ENCODE data around the gene PFDN6. TPM values are rescaled to one million over a fixed set of nuclear protein-coding genes. Genes with fewer than 3 reads are reported as not detected.

The PFDN6 gene
- total RNA-seq, 1 experiment from 2014 or later = 153 TPM

DNA sequence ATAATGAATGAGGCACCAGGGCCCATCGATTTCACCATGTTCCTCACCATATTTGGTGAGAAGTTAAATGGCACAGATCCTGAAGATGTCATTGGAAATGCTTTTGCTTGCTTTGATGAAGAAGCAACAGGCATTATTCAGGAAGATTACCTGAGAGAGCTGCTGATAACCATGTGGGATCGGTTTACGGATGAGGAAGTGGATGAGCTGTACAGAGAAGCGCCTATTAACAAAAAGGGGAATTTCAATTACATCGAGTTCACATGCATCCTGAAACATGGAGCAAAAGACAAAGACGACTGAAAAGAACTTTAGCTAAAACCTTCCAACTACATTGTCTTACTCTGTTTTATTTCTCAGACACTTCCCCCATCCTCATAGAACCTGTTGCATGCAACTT, 49.8 kb downstream of the PFDN6 start:
- Histone ChIP-seq H3F3A (ENCODE audit: low read length, unreplicated experiment) (no peaks in the 10 kb centered on the region), H3K4me1 (ENCODE audit: insufficient read depth, low read length) (no peaks in the 10 kb centered on the region), H3K36me3 (ENCODE audit: low read depth, low read length) (no peaks in the 10 kb centered on the region), H3K79me2 (ENCODE audit: low read length) (no peaks in the 10 kb centered on the region), H3K27me3 (ENCODE audit: low read length) (no peaks in the 10 kb centered on the region), H4K20me1 (ENCODE audit: low read length) (no peaks in the 10 kb centered on the region), H3K9ac (ENCODE audit: low read length) (no peak overlapping the region), H3K4me3 (ENCODE audit: low read length) (no peak overlapping the region), H2AFZ (ENCODE audit: low read length) (no peak overlapping the region), H3K9me2 (replicated peaks; ENCODE audit: low read length) (no peaks in the 10 kb centered on the region), H3K9me3 (ENCODE audit: low read length) (no peaks in the 10 kb centered on the region), H3K4me2 (ENCODE audit: low read length) (no peak overlapping the region), H3K27ac (ENCODE audit: low read length) (no peak overlapping the region)
- ChIA-PET POLR2A (ENCODE audit: unreplicated experiment) (interaction anchor here (0.7 kb wide), 1 partner anchor 110 kb away, joined by 3 read pairs; no protein-coding TSS in a partner anchor), CTCF (no interaction called here)
- BruUV-seq (replicated peaks) = no TSS peak
- intact Hi-C loops (cut with micrococcal nuclease) = no loop called here
- TF ChIP-seq EZH2 (IDR thresholded peaks at IDR 0.05; ENCODE audit: low read length, unreplicated experiment) (no peak), EZH2phosphoT487 (IDR thresholded peaks at IDR 0.05; ENCODE audit: borderline replicate concordance, low read length) (no peak)
- TF ChIP-seq, protein P1, sequence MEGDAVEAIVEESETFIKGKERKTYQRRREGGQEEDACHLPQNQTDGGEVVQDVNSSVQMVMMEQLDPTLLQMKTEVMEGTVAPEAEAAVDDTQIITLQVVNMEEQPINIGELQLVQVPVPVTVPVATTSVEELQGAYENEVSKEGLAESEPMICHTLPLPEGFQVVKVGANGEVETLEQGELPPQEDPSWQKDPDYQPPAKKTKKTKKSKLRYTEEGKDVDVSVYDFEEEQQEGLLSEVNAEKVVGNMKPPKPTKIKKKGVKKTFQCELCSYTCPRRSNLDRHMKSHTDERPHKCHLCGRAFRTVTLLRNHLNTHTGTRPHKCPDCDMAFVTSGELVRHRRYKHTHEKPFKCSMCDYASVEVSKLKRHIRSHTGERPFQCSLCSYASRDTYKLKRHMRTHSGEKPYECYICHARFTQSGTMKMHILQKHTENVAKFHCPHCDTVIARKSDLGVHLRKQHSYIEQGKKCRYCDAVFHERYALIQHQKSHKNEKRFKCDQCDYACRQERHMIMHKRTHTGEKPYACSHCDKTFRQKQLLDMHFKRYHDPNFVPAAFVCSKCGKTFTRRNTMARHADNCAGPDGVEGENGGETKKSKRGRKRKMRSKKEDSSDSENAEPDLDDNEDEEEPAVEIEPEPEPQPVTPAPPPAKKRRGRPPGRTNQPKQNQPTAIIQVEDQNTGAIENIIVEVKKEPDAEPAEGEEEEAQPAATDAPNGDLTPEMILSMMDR (conservative IDR thresholded peaks at IDR 0.05; ENCODE audit: low read depth, low read length) = no peak
- DNase-seq = no peak
- ATAC-seq = no peak

Small RNA genes lying within 50 kb of the gene (microRNA-seq; reads per million reads assigned to microRNA genes)
- gene MIR6834 (ENCODE audit: unreplicated experiment) (not detected), gene MIR6873 (ENCODE audit: unreplicated experiment) (not detected)

Other genes with a start within 250 kb of the PFDN6 start
- not detected in 2 replicates for gene HLA-DPA1, start 216.0 kb upstream of the PFDN6 start, total RNA-seq (2014; rRNA removed)
- gene HLA-DPB1, start 213.6 kb upstream of the PFDN6 start, total RNA-seq (2014; rRNA removed) = not detected in 2 replicates
- 0.58 and 0.63 TPM in 2 replicates for gene COL11A2, start 97.1 kb upstream of the PFDN6 start, total RNA-seq (2014; rRNA removed)
- gene RXRB, start 88.9 kb upstream of the PFDN6 start, total RNA-seq (2014; rRNA removed) = 24.0 and 30.9 TPM in 2 replicates
- gene SLC39A7, start 88.7 kb upstream of the PFDN6 start, total RNA-seq (2014; rRNA removed) = 128 and 149 TPM in 2 replicates
- gene HSD17B8, start 84.9 kb upstream of the PFDN6 start, total RNA-seq (2014; rRNA removed) = 4.2 and 6.2 TPM in 2 replicates
- 23.3 and 37.5 TPM in 2 replicates for gene RING1, start 81.1 kb upstream of the PFDN6 start, total RNA-seq (2014; rRNA removed)
- 33.7 and 39.9 TPM in 2 replicates for gene VPS52, start 17.7 kb upstream of the PFDN6 start, total RNA-seq (2014; rRNA removed)
- gene RPS18, start 17.5 kb upstream of the PFDN6 start, total RNA-seq (2014; rRNA removed) = 2,873 and 3,161 TPM in 2 replicates
- gene B3GALT4, start 12.5 kb upstream of the PFDN6 start, total RNA-seq (2014; rRNA removed) = 7.9 and 8.4 TPM in 2 replicates
- gene WDR46, start 362 bp upstream of the PFDN6 start, total RNA-seq (2014; rRNA removed) = 104 and 146 TPM in 2 replicates
- 34.9 and 37.0 TPM in 2 replicates for gene RGL2, start 9.3 kb downstream of the PFDN6 start, total RNA-seq (2014; rRNA removed)
- gene TAPBP, start 24.5 kb downstream of the PFDN6 start, total RNA-seq (2014; rRNA removed) = 67.2 and 77.8 TPM in 2 replicates
- 18.8 and 19.8 TPM in 2 replicates for gene ZBTB22, start 28.1 kb downstream of the PFDN6 start, total RNA-seq (2014; rRNA removed)
- 35.1 and 40.3 TPM in 2 replicates for gene DAXX, start 33.4 kb downstream of the PFDN6 start, total RNA-seq (2014; rRNA removed)
- gene KIFC1, start 102.2 kb downstream of the PFDN6 start, total RNA-seq (2014; rRNA removed) = 60.6 and 66.7 TPM in 2 replicates
- gene PHF1, start 121.4 kb downstream of the PFDN6 start, total RNA-seq (2014; rRNA removed) = 36.6 and 40.3 TPM in 2 replicates
- gene CUTA, start 128.5 kb downstream of the PFDN6 start, total RNA-seq (2014; rRNA removed) = 227 and 242 TPM in 2 replicates
- 1.9 and 2.9 TPM in 2 replicates for gene SYNGAP1, start 130.5 kb downstream of the PFDN6 start, total RNA-seq (2014; rRNA removed)
- 7.0 and 9.1 TPM in 2 replicates for gene ZBTB9, start 165.0 kb downstream of the PFDN6 start, total RNA-seq (2014; rRNA removed)